Bronchial epithelial cell (primary cell): ENCODE measurements around the gene ARL3. TPM values are rescaled to one million over a fixed set of nuclear protein-coding genes. Genes with fewer than 3 reads are reported as not detected.
"Not testable (repeated sequence)": the region's sequence is repeated elsewhere in the genome, so short reads cannot be mapped to it uniquely, and the experiment has no call there.

Experiments
- DNase-seq: peaks from one replicate; pipeline ENCODE4 v3.0.0-alpha.2; 2010; ENCODE audit warnings: low read depth
- FAIRE-seq: peaks from 2 replicates; lab custom pipeline; 2011; peaks lifted over from hg19 to GRCh38; lab: Jason Lieb, UNC
- H3K27me3 ChIP-seq: 2 replicates; pipeline ENCODE4 v1.5.1; 2011; ENCODE audit warnings: low read length; ENCODE audit not compliant: control insufficient read depth, insufficient read depth
- H3K36me3 ChIP-seq: 2 replicates; pipeline ENCODE4 v1.5.1; 2011; ENCODE audit warnings: low read length; ENCODE audit not compliant: control insufficient read depth, insufficient read depth
- H3K4me3 ChIP-seq: 2 replicates; pipeline ENCODE4 v1.5.1; 2011; ENCODE audit warnings: mild to moderate bottlenecking, low read depth, low read length, control low read depth
- total RNA-seq: library from RNA; depleted of rRNA; stranded (reverse); fragments of >200 nt; gene quantifications from 2 replicates; pipeline ENCODE4 v1.2.1, GENCODE V29; 2014
- TF ChIP-seq, protein P1 (sequence below): IDR thresholded peaks from 2 replicates; pipeline ENCODE4 v1.5.1; 2011; ENCODE audit warnings: mild to moderate bottlenecking, moderate library complexity, low read length, control low read depth, inconsistent platforms; ENCODE audit not compliant: insufficient read depth, severe bottlenecking

ARL3 gene
- total RNA-seq, 1 donor from 2014 or later = 4.7 TPM

DNA sequence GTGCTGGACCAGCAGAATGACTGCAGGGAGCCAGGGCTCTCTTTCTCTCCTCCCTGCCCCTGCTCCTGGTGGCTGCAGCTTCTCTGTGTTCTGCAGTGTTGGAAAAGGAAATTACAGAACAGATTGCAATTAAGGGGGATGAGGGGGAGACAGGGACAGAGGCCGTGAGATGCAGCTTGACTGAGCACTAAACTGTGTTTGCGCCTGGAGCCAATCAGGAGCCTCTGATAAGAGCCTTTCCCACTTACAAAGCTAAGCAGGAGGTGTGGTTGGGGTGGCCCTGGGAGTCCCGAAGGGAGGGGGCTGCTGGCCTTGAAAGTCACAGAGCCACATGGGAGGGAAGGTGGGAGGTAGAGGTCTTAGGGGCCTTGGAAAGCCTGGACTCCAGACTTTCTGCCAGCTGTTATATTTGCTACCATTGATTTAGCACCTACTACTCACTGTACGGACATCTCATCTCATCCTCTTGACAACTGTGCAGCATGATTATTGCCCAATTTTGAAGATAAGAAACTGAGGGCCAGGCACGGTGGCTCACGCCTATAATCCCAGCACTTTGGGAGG, 43.2 kb downstream of the ARL3 start:
- FAIRE-seq = no peak
- Histone ChIP-seq H3K27me3 (no peaks in the 10 kb centered on the region), H3K4me3 (no peak overlapping the region), H3K36me3 (no peaks in the 10 kb centered on the region)
- TF ChIP-seq, protein P1, sequence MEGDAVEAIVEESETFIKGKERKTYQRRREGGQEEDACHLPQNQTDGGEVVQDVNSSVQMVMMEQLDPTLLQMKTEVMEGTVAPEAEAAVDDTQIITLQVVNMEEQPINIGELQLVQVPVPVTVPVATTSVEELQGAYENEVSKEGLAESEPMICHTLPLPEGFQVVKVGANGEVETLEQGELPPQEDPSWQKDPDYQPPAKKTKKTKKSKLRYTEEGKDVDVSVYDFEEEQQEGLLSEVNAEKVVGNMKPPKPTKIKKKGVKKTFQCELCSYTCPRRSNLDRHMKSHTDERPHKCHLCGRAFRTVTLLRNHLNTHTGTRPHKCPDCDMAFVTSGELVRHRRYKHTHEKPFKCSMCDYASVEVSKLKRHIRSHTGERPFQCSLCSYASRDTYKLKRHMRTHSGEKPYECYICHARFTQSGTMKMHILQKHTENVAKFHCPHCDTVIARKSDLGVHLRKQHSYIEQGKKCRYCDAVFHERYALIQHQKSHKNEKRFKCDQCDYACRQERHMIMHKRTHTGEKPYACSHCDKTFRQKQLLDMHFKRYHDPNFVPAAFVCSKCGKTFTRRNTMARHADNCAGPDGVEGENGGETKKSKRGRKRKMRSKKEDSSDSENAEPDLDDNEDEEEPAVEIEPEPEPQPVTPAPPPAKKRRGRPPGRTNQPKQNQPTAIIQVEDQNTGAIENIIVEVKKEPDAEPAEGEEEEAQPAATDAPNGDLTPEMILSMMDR = no peak
- DNase-seq = no peak

DNA sequence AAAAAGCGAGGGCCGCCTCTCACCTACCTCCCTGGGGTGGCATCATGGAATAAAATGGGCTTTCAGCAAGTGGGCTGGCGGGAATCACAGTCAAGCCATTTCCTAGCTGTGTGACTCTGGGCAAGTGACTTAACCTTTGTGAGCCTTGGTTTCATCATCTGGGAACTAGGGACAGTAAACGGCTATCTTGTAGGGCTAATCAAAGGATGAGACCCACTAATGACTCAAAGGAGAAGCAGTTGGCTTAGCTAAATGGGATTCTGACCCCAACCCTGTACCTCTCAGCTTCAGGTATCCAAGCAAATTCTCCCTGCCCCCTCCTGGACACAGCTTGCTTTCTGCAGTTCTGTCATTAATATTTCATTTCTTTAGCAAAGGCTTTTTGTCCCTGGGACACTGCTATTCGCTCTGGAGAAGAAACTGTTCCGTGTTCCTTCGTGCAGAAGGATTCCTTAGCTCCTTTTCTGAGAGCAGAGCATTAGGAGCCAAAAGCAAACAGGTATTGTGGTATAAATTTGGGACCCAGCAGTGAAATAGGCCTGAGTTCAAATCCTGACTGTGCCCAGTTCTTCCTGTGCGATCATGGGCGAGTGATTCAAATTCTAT, 44.0 kb downstream of the ARL3 start:
- Histone ChIP-seq H3K36me3 (no peaks in the 10 kb centered on the region), H3K4me3 (no peak overlapping the region), H3K27me3 (no peaks in the 10 kb centered on the region)
- FAIRE-seq (no peak), DNase-seq (no peak)
- TF ChIP-seq, protein P1 = no peak

DNA sequence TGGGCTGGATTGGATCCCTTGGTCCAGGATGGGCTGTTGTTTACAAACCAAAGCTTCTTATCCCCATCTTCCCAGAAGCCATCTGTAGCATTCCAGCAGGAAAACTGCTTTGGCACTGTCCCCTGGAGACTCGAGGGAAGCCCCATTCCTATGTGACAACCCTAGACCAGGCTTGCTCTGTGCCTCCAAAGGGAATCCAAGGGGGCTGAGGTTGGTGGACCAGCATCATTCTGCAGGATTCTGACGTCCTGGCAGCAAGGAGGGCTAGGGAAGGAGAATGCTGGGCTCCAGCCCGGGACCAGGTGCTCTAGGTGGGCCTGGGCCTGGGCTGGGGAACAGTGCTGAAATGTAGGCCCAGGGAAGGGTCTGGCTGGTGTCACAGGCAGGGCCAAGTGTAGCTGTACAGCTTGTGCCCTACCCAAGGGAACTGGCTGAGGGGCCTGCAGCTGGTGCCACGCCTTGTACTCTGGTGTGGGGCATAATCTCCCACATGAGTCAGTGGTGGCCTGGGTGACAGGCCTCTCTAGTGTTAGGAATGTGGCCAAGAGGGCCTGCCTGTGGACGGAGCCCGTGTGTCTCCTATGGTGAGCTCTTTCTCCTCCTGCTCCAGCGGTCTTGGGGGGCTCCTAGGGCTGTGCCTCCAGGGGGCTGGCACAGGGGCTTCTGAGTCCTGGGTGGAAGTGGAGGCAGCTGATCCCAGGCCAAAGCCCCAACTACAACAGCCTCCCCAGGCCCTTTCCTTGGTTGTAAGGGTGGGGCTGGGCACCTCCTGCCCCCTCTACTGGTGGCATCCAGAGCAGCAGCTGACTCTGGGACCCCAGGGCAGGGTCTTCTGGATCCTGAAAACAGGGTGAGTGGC, 44.8 kb downstream of the ARL3 start:
- H3K27me3 ChIP-seq = no peaks in the 10 kb centered on the region
- no peak overlapping the region for H3K4me3 ChIP-seq
- DNase-seq (peak; percentile 42), FAIRE-seq (no peak)
- H3K36me3 ChIP-seq = no peaks in the 10 kb centered on the region
- TF ChIP-seq, protein P1 = peak; percentile 54

DNA sequence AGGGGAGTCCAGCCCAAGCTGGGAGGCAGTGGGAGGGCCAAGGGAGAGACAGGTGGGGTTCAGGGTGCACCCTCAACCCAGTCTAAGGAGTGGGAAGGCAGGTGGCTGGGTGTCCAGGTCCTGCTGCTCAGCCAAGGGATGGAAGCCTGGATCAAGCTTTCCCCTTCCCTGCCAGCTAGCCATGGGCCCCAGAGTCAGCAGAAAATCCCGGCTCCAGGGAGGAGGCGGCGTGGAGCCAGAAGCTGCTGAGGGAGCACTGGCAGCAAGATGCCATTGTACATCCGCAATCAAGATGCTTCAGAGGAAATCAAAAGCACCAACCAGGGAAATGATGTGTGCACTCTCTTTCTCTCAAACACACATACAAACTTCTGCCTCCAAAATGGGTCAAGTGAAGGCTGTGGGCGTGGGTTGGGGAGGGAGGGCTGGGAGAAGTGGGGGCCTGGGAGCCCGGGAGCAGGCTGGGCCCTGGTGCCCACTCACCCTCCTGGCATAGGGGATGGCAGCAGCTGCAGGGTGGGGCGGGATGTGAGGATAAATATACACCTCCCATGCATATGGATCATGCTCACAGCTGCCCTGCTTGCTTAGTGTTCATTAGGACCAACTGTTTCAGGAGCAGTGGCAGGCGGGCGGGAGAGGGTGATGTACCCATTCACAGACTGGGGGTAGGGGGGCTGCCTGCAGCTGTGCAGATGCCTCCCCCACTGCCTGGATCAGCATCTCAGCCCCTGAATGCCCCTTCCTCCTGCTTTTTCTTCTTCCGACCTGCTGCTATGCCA, 45.7 kb downstream of the ARL3 start:
- DNase-seq (no peak), FAIRE-seq (no peak)

DNA sequence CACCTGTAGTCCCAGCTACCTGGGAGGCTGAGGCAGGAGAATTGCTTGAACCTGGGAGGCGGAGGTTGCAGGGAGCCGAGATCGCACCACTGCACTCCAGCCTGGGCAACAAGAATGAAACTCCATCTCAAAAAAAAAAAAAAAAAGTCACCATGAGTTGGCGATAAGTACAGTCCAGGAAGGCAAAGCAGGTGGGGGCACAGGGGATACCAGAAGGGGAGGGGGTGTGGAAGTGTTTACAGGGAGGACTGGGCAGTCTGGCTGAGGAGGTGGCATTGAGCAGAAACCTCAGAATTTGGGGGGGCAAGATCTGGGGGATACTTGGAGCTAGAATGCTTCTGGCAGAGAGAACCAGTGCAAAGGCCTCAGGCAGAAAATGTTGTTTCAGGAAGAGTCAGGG, 46.8 kb downstream of the ARL3 start:
- not testable (repeated sequence) for H3K36me3 ChIP-seq, H3K4me3 ChIP-seq, H3K27me3 ChIP-seq, DNase-seq, FAIRE-seq

More for the DNA sequence above, 45.7 kb downstream of the ARL3 start:
- Histone ChIP-seq H3K36me3 (no peaks in the 10 kb centered on the region), H3K4me3 (no peak overlapping the region), H3K27me3 (no peaks in the 10 kb centered on the region)
- TF ChIP-seq, protein P1 = no peak
